ENCODE data around the gene PRM2. TPM values are rescaled to one million over a fixed set of nuclear protein-coding genes. Genes with fewer than 3 reads are reported as not detected.

The PRM2 gene
- total RNA-seq, 1 donor from 2014 or later = not detected

DNA sequence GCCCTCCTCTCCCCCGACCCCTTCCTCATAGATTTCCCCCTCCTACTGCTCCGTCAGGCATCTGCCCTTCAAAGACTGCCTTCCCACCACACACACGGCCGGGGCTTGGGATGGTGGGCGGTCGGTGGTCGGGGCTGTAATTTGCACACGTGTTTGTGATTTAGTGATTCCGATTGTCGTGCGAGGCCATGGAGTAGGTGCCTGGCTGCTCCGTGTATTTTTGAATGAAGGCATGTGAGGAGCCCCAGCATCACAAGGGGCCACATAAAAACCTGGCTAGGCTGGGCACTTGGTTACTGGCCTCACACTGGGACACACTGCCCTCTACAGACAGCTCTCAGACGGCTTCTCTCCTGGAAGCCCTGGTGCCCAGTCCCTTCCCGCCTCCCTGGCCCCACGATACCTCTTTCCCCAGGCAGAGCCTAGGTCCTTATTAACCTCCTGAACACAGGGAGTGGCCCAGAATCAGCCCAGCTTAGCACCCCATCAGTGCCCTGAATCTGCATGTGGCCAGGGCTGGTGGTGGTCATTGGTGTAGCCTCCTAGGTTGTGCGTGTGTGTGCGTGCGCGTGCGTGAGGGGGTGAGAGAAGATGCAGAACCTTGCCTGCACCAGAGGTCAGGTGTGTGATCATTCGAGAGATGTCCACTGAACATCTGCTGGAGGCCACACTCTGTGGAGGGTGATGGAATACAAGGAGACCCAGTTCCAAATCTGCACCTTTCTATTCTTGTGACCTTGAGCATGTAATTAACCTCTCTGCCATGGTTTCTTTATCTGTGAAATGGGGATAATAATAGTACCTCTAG is 18.9 kb downstream of the PRM2 start:
- peak in 1 of 2 donors; percentile 87 for DNase-seq (ENCODE audit: low spot score in 2 of 2)
- no peaks in the 10 kb centered on the region for H3K36me3 ChIP-seq
- peak overlapping the region; percentile 90 to 96 for H3K27ac ChIP-seq
- no peaks in the 10 kb centered on the region for H3K27me3 ChIP-seq
- peak; percentile 68 to 84 (median 73) for TF ChIP-seq CTCF (IDR thresholded peaks at IDR 0.05)
- no peaks in the 10 kb centered on the region for H3K9me3 ChIP-seq
- peak overlapping the region; percentile 79 to 80 for H3K4me3 ChIP-seq
- peaks cover 10 to 25% of the 10 kb centered on the region in 2 donors for H3K4me1 ChIP-seq
- intact Hi-C loops (cut with DNase I) = loop anchor here (2.0 to 10.0 kb wide), 5 partner anchors 101 to 520 kb away; partner anchors contain the start of gene SNN

- intact Hi-C loops (cut with DNase I) = loop anchor here (2.0 to 10.0 kb wide), 5 partner anchors 102 to 519 kb away; partner anchors contain the start of gene SNN
- peaks cover 10 to 25% of the 10 kb centered on the region in 2 donors for H3K4me1 ChIP-seq
- DNase-seq (ENCODE audit: low spot score in 2 of 2) = peak in 1 of 2 donors; percentile 84
- peak overlapping the region; percentile 90 to 96 for H3K27ac ChIP-seq
- H3K36me3 ChIP-seq = no peaks in the 10 kb centered on the region
- no peaks in the 10 kb centered on the region for H3K9me3 ChIP-seq
- peak overlapping the region; percentile 79 to 80 for H3K4me3 ChIP-seq
- H3K27me3 ChIP-seq = no peaks in the 10 kb centered on the region
- no peak for TF ChIP-seq CTCF (IDR thresholded peaks at IDR 0.05)
These were observed 19.6 kb downstream of the PRM2 start for GRCh38 chr16:11256661-11257130.

DNA sequence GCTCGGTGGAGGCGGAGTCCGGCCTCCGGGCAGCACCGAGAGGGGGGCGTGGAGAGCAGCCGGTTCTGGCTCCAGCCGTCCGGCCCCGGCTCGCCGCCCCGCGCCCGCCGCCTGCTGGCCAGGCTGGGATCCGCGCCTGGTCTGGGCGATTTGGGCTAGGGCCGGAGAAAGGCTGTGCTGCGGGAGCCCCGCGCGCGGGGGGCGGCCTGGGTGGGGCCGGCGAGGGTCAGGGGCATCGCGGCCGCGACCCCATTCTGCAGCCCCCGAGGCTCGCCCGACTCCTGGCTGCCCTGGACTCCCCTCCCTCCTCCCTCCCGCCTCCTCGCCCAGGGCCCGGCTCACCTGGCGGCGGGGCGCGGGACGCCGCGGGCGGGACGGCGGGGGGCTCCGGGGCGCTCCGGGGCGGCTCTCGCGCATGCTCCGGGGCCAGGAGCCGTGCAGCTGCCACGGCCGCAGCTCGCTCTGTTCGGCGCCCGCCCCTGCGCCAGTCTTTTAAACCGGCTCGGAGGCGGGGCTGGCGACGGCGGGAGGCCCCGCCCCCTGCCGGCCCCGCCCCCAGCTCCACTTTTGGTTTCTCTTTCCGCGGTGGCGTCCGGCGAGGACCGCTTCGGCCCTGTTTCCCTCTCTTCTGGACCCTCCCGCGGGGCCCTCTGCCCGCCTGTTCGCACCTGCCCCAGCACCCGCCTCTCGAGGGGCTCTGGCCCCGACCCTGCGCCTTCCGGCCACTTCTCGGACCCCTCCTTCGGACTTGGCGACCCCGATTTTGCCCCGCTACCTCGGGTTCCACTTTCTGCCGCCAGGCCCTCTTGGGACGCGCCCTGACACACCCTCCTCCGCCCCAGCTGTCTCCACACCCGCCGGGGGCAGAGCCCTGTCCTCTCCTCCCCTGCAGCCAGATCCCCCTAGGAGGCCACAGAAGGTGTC is 20.3 kb downstream of the PRM2 start, which contains the start of gene SOCS1:
TSS of gene SOCS1 (minus strand) at position 468 of the 924 bp plus-strand sequence. CDS start 726 bp downstream, outside the sequence.
- DNase-seq (ENCODE audit: low spot score in 2 of 2) = peak; percentile 43 to 89
- peak; percentile 84 to 97 (median 88) for TF ChIP-seq CTCF (IDR thresholded peaks at IDR 0.05)
- Histone ChIP-seq H3K27ac (peak within 1 kb of the TSS; percentile 90 to 96), H3K36me3 (no peaks in the 10 kb centered on the region), H3K27me3 (no peaks in the 10 kb centered on the region), H3K4me3 (peak within 1 kb of the TSS; percentile 79 to 80), H3K4me1 (peaks cover 10 to 25% of the 10 kb centered on the region in 2 donors), H3K9me3 (no peaks in the 10 kb centered on the region)
- intact Hi-C loops (cut with DNase I) = loop anchor here (1.0 to 10.0 kb wide), 6 partner anchors 103 to 519 kb away; partner anchors contain the start of gene SNN

DNA sequence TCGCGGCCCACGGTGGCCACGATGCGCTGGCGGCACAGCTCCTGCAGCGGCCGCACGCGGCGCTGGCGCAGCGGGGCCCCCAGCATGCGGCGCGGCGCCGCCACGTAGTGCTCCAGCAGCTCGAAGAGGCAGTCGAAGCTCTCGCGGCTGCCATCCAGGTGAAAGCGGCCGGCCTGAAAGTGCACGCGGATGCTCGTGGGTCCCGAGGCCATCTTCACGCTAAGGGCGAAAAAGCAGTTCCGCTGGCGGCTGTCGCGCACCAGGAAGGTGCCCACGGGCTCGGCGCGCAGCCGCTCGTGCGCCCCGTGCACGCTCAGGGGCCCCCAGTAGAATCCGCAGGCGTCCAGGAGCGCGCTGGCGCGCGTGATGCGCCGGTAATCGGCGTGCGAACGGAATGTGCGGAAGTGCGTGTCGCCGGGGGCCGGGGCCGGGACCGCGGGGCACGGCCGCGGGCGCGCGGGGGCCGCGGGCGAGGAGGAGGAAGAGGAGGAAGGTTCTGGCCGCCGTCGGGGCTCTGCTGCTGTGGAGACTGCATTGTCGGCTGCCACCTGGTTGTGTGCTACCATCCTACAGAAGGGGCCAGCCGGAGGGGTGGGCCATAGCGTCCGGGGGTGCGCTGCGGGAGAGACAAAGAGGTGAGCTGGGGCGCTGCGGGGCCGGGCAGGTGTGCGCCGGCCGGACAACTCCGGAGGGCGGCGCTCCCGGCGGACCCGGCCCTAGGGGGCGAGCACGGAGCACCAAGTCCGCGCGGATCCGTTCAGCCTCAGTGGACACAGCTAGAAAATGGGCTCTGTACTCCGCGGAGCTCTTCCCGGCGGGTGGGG is 21.2 kb downstream of the PRM2 start:
- peak overlapping the region; percentile 79 to 80 for H3K4me3 ChIP-seq
- DNase-seq (ENCODE audit: low spot score in 2 of 2) = no peak
- no peaks in the 10 kb centered on the region for H3K9me3 ChIP-seq
- peak overlapping the region; percentile 51 to 90 for H3K27ac ChIP-seq
- intact Hi-C loops (cut with DNase I) = loop anchor here (1.0 to 10.0 kb wide), 5 partner anchors 120 to 518 kb away; partner anchors contain the start of gene SNN
- peaks cover 10 to 25% of the 10 kb centered on the region in 2 donors for H3K4me1 ChIP-seq
- H3K36me3 ChIP-seq = no peaks in the 10 kb centered on the region
- no peak for TF ChIP-seq CTCF (IDR thresholded peaks at IDR 0.05)
- no peaks in the 10 kb centered on the region for H3K27me3 ChIP-seq

All from ascending aorta (tissue), 2 donors.